SH-SY5Y (cell line): ENCODE measurements around the gene UNC13B.

Experiments
- GATA2 ChIP-seq: IDR thresholded peaks from 2 replicates; pipeline ENCODE4 v1.6.1; 2011; ENCODE audit warnings: mild to moderate bottlenecking, low read depth, low read length
- GATA3 ChIP-seq: IDR thresholded peaks from 2 replicates; pipeline ENCODE4 v1.6.1; 2011; ENCODE audit warnings: low read depth, mild to moderate bottlenecking, low read length, moderate library complexity

- TF ChIP-seq GATA2 (no peak), GATA3 (no peak)
These were observed 286.7 kb downstream of the UNC13B start for GRCh38 chr9:35448496-35448895.
